Measurements from ENCODE around the gene RMDN2.

GRCh38 chr2:37928377-37928776 lies 3.3 kb downstream of the RMDN2 start:
- TF ChIP-seq POLR2A (IDR thresholded peaks at IDR 0.05): no peak
- TF ChIP-seq CTCF (IDR thresholded peaks at IDR 0.05): no peak

Data from thyroid gland (tissue), 4 donors.